GM19395 (cell line): ENCODE measurements around the gene CTAGE1.

Experiments
- ATAC-seq: cut with Tn5 transposase; IDR thresholded peaks from one replicate; pipeline ENCODE4 v1.9.1; 2021; ENCODE audit warnings: mild to moderate bottlenecking, moderate library complexity; ENCODE audit not compliant: unreplicated experiment

CTAGE1 gene

GRCh38 chr18:22436136-22436535 is 18.4 kb upstream of the CTAGE1 start:
- ATAC-seq = no peak

GRCh38 chr18:22434973-22435608 is 17.4 kb upstream of the CTAGE1 start:
- no peak for ATAC-seq

- no peak for ATAC-seq
These were observed 16.2 kb upstream of the CTAGE1 start for GRCh38 chr18:22433956-22434355.

- no peak for ATAC-seq
These were observed 15.0 kb upstream of the CTAGE1 start for GRCh38 chr18:22432657-22433137.

- no peak for ATAC-seq
These were observed 11.8 kb upstream of the CTAGE1 start for GRCh38 chr18:22429564-22429963.

- no peak for ATAC-seq
These were observed 11.0 kb upstream of the CTAGE1 start for GRCh38 chr18:22428672-22429071.

GRCh38 chr18:22427822-22428549 is 10.3 kb upstream of the CTAGE1 start:
- no peak for ATAC-seq

- ATAC-seq = no peak
These were observed 6.8 kb upstream of the CTAGE1 start for GRCh38 chr18:22424565-22424963.

- ATAC-seq = no peak
These were observed 6.3 kb upstream of the CTAGE1 start for GRCh38 chr18:22423878-22424564.

GRCh38 chr18:22422909-22423548 is 5.3 kb upstream of the CTAGE1 start:
- no peak for ATAC-seq

- ATAC-seq = no peak
These were observed 2.9 kb upstream of the CTAGE1 start for GRCh38 chr18:22420652-22421051.

GRCh38 chr18:22412176-22412911 is 5.4 kb downstream of the CTAGE1 start:
- no peak for ATAC-seq

GRCh38 chr18:22411446-22411845 is 6.3 kb downstream of the CTAGE1 start:
- no peak for ATAC-seq

GRCh38 chr18:22410126-22410525 is 7.6 kb downstream of the CTAGE1 start:
- ATAC-seq = no peak

- ATAC-seq = no peak
These were observed 8.3 kb downstream of the CTAGE1 start for GRCh38 chr18:22409445-22409844.

GRCh38 chr18:22408059-22408458 is 9.7 kb downstream of the CTAGE1 start:
- ATAC-seq = no peak

GRCh38 chr18:22405142-22405541 is 12.6 kb downstream of the CTAGE1 start:
- no peak for ATAC-seq

GRCh38 chr18:22403950-22404349 is 13.8 kb downstream of the CTAGE1 start:
- ATAC-seq = no peak

GRCh38 chr18:22399949-22400348 is 17.8 kb downstream of the CTAGE1 start:
- no peak for ATAC-seq

GRCh38 chr18:22398464-22398863 is 19.3 kb downstream of the CTAGE1 start:
- no peak for ATAC-seq

- no peak for ATAC-seq
These were observed 23.3 kb downstream of the CTAGE1 start for GRCh38 chr18:22394428-22394827.
